Activated naive CD4-positive, alpha-beta T cell treated with anti-CD3 and anti-CD28 coated beads, Interleukin-2, amount 50 U/mL, for 24 hours (primary cell): Measurements from ENCODE around the gene CLEC2L.
A peak's percentile ranks its signal among the peaks of the same experiment; 100 is the strongest.

Source experiments
- H3K27ac Mint-ChIP-seq: one replicate; pipeline ENCODE4 v1.8.0; 2021; ENCODE audit warnings: mild to moderate bottlenecking, mixed read lengths
- H3K27me3 Mint-ChIP-seq: one replicate; pipeline ENCODE4 v1.8.0; 2021; ENCODE audit warnings: mixed read lengths
- H3K36me3 Mint-ChIP-seq: one replicate; pipeline ENCODE4 v1.8.0; 2021; ENCODE audit warnings: mixed read lengths
- H3K4me1 Mint-ChIP-seq: one replicate; pipeline ENCODE4 v1.8.0; 2021; ENCODE audit warnings: mixed read lengths
- H3K4me3 Mint-ChIP-seq: one replicate; pipeline ENCODE4 v1.8.0; 2021; ENCODE audit warnings: mild to moderate bottlenecking, mixed read lengths
- H3K9me3 Mint-ChIP-seq: one replicate; pipeline ENCODE4 v1.8.0; 2021; ENCODE audit warnings: mixed read lengths

Gene CLEC2L

GRCh38 chr7:139523199-139523941 is at the start of gene CLEC2L:
CLEC2L (plus strand) TSS chr7:139523685; CDS start chr7:139523928, 243 bp downstream.
- Mint-ChIP-seq H3K27me3 (peaks cover 31% of the 10 kb centered on the region), H3K4me1 (peaks cover 4% of the 10 kb centered on the region), H3K9me3 (no peaks in the 10 kb centered on the region), H3K4me3 (peak within 1 kb of the TSS; percentile 52), H3K36me3 (no peaks in the 10 kb centered on the region), H3K27ac (no peak within 1 kb of the TSS)

GRCh38 chr7:139476139-139476538 is 47.3 kb upstream of the CLEC2L start:
- peaks cover 2% of the 10 kb centered on the region for H3K36me3 Mint-ChIP-seq
- no peak overlapping the region for H3K4me3 Mint-ChIP-seq
- H3K9me3 Mint-ChIP-seq: peaks cover 6% of the 10 kb centered on the region
- peaks cover 4% of the 10 kb centered on the region for H3K27me3 Mint-ChIP-seq
- no peaks in the 10 kb centered on the region for H3K4me1 Mint-ChIP-seq
- H3K27ac Mint-ChIP-seq: no peak overlapping the region

- Mint-ChIP-seq H3K4me3 (no peak overlapping the region), H3K4me1 (no peaks in the 10 kb centered on the region), H3K9me3 (peaks cover 6% of the 10 kb centered on the region), H3K36me3 (peaks cover 2% of the 10 kb centered on the region), H3K27me3 (peaks cover 9% of the 10 kb centered on the region), H3K27ac (no peak overlapping the region)
Observed at GRCh38 chr7:139476891-139477290, 46.6 kb upstream of the CLEC2L start.

DNA sequence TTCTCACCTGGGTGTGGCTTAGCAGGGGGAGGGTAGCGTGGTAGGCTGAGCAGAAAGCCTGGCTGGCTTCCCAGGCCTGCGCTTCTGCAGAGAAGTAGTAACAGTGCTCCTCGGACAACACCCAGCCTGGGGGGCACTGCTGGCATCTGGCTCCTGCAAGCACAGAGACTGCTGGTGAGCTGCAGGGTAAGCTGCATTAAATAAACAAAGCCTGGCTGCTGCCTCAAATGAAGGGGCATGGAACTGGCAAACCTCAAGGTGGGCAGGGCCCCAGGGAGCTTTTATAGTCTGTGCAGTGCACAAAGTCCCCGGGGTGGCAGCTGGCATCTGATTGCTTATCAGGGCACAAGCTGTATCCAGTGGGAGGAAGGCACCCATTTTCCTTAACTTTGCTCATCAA is 43.9 kb upstream of the CLEC2L start:
- no peaks in the 10 kb centered on the region for H3K4me1 Mint-ChIP-seq

GRCh38 chr7:139481364-139481763 is 42.1 kb upstream of the CLEC2L start:
- Mint-ChIP-seq H3K27ac (no peak overlapping the region), H3K27me3 (peaks cover 20% of the 10 kb centered on the region), H3K4me3 (no peak overlapping the region), H3K36me3 (no peaks in the 10 kb centered on the region), H3K9me3 (no peaks in the 10 kb centered on the region), H3K4me1 (no peaks in the 10 kb centered on the region)

More for the DNA sequence above, 43.9 kb upstream of the CLEC2L start:
- Mint-ChIP-seq H3K27ac (no peak overlapping the region), H3K27me3 (peaks cover 15% of the 10 kb centered on the region), H3K9me3 (no peaks in the 10 kb centered on the region), H3K36me3 (no peaks in the 10 kb centered on the region), H3K4me3 (no peak overlapping the region)

DNA sequence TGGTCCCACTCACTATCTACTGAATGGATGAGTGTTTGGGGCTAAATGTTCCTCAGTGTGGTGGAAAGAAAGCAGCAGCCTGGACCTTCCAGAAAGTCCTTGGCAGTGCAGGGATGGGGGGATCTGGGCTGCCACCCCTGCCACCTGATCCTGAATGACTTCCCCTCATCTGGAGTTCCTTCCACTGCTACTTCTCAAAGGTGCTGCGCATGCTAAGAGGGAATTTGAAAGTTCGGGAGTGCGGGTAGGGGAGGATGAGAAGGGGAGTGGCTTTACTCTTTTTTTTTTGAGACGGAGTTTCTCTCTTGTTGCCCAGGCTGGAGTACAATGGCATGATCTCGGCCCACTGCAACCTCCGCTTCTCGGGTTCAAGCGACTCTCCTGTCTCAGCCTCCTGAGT is 41.4 kb upstream of the CLEC2L start:
- peaks cover 20% of the 10 kb centered on the region for H3K27me3 Mint-ChIP-seq
- no peak overlapping the region for H3K27ac Mint-ChIP-seq
- no peaks in the 10 kb centered on the region for H3K4me1 Mint-ChIP-seq
- H3K9me3 Mint-ChIP-seq: no peaks in the 10 kb centered on the region
- H3K4me3 Mint-ChIP-seq: peak overlapping the region; percentile 73
- H3K36me3 Mint-ChIP-seq: no peaks in the 10 kb centered on the region

DNA sequence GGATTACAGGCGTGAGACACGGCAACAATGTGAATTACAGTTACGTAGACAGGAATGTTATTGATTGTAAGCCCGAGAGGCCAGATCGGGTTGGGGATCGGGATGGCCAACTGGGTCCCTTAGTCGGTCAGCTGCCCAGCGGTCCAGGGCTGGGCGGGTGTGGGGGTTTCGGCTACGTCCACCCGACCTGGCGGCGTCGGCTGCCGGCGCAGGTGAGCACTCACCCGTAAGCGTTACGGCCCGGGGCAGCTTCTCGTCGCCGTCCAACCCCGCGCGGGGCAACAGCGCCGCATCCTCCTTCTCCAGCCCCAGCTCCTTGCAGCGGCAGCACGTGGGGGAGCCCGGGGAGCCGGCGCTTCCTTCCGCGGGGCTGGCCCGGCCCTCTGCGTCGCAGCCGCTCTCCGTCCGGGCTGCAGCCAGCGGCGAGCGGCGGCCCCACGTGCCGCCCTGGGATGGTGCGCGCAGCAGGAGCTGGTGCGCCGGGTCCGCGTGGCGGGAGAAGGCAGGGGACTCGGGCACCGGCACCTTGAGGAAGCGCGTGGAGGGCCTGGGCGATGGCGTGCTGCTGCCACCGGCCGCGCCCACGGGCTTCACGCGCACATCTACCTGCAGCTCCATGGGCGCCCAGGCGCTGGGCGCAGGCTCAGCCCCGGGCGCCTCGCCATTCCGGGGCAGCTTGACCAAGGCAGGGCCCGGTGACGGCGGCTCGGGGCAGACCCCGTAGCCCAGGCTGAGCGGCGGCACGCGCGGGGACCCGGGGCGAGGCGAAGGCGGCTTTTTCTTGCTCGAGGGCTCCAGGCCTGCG is 40.6 kb upstream of the CLEC2L start:
- Mint-ChIP-seq H3K27ac (no peak overlapping the region), H3K4me3 (peak overlapping the region; percentile 73), H3K9me3 (no peaks in the 10 kb centered on the region), H3K27me3 (peaks cover 20% of the 10 kb centered on the region), H3K36me3 (no peaks in the 10 kb centered on the region), H3K4me1 (no peaks in the 10 kb centered on the region)

DNA sequence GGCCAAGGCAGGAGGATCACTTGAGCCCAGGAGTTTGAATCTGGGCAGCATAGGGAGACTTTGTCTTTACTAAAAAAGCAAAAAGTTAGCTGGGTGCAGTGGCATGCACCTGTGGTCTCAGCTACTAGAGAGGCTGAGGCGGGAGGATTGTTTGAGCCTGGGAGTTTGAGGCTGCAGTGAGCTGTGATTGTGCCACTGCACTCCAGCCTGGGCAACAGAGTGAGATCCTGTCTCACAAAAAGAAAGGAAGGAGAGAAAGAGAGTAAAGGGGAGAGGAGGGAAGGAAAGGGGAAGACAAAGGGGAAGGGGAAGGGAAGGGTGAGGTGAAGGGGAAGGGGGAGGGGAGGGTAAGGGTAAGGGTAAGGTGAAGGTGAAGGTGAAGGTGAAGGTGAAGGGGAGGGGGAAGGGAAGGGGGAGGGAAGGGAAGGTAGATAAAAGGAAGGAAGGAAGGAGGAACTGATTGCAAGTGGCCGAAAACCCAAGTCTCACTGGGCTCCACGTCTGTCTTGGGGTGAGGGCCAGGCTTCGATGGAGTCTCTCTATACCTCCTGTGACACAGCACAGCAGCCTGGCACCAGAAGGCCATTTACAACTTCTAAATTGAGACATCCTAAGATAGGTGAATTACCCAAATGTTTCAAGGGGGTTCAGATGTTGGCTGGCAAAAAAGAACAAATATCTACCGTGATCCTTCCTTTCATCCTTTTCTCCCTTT is 36.0 kb upstream of the CLEC2L start:
- H3K27ac Mint-ChIP-seq: no peak overlapping the region
- peaks cover 1% of the 10 kb centered on the region for H3K36me3 Mint-ChIP-seq
- H3K4me3 Mint-ChIP-seq: no peak overlapping the region
- no peaks in the 10 kb centered on the region for H3K4me1 Mint-ChIP-seq
- peaks cover 6% of the 10 kb centered on the region for H3K27me3 Mint-ChIP-seq
- peaks cover 6% of the 10 kb centered on the region for H3K9me3 Mint-ChIP-seq

DNA sequence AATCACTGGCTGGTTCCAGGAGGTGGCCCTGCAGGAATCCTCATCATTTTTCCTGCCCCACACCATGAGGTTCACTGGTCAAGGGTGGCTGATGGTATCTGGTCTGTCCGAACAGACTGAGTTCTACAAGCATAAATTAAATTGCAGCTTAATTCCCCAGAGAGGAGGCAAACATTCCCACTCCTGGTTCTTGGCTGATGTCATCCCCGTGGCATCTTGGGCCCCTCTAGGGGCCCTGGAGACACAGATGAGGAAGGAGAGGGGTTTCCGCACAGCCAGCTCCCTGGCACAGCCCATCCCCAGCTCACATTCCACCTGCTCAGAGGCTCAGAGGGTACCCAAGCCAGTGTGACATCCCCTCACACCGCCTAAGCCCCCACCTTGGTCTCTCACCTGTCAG is 34.7 kb upstream of the CLEC2L start:
- Mint-ChIP-seq H3K4me1 (no peaks in the 10 kb centered on the region), H3K36me3 (peaks cover 5% of the 10 kb centered on the region), H3K9me3 (peaks cover 6% of the 10 kb centered on the region), H3K27ac (no peak overlapping the region), H3K4me3 (no peak overlapping the region), H3K27me3 (peaks cover 5% of the 10 kb centered on the region)

DNA sequence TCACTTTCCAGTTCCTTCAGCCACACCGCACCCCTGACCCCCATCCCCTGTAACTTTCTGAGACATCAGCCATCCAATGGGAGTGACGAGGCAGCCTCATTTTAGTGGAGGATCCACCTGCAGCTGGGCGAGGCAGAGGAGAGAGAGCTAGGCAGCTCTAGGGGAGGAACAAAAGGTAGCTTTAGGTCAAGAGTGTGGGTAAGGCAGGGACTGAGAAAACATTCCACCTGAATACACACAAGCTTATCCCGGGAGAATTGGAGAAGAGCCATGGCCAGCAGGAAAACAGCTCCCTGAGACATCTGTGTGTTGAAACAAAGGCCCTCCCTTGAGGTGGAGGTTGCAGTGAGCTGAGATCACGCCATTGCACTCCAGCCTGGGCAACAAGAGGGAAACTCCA is 33.4 kb upstream of the CLEC2L start:
- peaks cover 3% of the 10 kb centered on the region for H3K27me3 Mint-ChIP-seq
- peaks cover 4% of the 10 kb centered on the region for H3K4me1 Mint-ChIP-seq
- no peak overlapping the region for H3K27ac Mint-ChIP-seq

GRCh38 chr7:139492293-139492692 is 31.2 kb upstream of the CLEC2L start:
- H3K4me1 Mint-ChIP-seq: peaks cover 7% of the 10 kb centered on the region
- H3K36me3 Mint-ChIP-seq: peaks cover 5% of the 10 kb centered on the region
- H3K27ac Mint-ChIP-seq: no peak overlapping the region
- no peaks in the 10 kb centered on the region for H3K27me3 Mint-ChIP-seq
- no peak overlapping the region for H3K4me3 Mint-ChIP-seq
- H3K9me3 Mint-ChIP-seq: peaks cover 6% of the 10 kb centered on the region

More for the DNA sequence above, 33.4 kb upstream of the CLEC2L start:
- Mint-ChIP-seq H3K4me3 (no peak overlapping the region), H3K9me3 (peaks cover 6% of the 10 kb centered on the region), H3K36me3 (peaks cover 5% of the 10 kb centered on the region)

GRCh38 chr7:139494835-139495579 is 28.5 kb upstream of the CLEC2L start:
- H3K27me3 Mint-ChIP-seq: no peaks in the 10 kb centered on the region

DNA sequence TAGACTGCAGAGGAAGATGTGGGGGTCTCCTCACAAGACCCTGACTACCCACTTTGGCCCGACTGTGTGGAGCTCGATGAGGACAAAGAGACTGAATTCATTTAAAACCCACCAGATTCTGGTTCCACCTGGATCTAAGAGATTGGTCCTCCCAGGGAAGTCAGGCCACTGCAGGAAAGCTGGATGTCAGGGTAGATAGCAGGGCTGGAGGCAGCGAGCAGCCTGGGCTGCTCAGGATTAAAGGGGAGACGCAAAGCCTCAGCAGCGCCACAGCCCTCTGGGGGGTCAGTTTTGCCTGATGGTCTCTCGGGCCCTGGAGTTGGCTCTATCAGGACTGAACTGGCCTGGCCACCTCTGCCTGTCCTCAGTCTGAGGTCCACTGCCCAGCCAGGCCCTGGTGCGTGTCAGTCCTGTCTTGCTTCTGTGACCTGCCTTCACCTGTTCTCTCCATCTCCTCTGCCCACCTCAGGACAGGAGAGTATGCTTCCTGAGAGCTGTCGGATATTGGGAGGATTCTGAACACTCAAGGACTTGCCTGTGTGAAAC is 27.8 kb upstream of the CLEC2L start:
- H3K9me3 Mint-ChIP-seq: peaks cover 6% of the 10 kb centered on the region
- H3K27me3 Mint-ChIP-seq: no peaks in the 10 kb centered on the region
- H3K4me3 Mint-ChIP-seq: no peak overlapping the region
- peaks cover 5% of the 10 kb centered on the region for H3K36me3 Mint-ChIP-seq
- peaks cover 13% of the 10 kb centered on the region for H3K4me1 Mint-ChIP-seq
- H3K27ac Mint-ChIP-seq: no peak overlapping the region

More at GRCh38 chr7:139494835-139495579, 28.5 kb upstream of the CLEC2L start:
- Mint-ChIP-seq H3K36me3 (peaks cover 5% of the 10 kb centered on the region), H3K4me1 (peaks cover 11% of the 10 kb centered on the region), H3K27ac (no peak overlapping the region), H3K4me3 (no peak overlapping the region), H3K9me3 (peaks cover 6% of the 10 kb centered on the region)

DNA sequence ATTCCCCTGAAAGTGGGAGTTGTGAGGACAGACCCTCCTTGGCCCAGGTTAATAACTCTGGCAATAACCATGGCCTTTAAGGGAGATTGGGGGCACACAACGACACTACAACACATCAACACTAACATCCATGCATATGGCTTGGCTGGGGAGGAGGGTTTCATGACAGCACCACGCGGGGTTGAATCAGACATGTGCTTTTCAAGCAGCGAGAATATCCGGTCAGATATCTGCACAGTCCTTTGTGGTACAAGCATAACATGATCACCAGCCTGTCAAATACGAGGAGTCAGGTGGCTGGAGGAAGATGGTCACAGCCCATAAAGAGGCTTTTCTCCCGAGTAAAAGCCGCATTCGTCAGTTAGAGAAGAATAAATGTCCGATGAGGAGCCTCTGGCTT is 27.0 kb upstream of the CLEC2L start:
- Mint-ChIP-seq H3K27ac (no peak overlapping the region), H3K27me3 (no peaks in the 10 kb centered on the region), H3K4me1 (peaks cover 13% of the 10 kb centered on the region), H3K4me3 (no peak overlapping the region), H3K9me3 (peaks cover under 1% of the 10 kb centered on the region), H3K36me3 (peaks cover 5% of the 10 kb centered on the region)

GRCh38 chr7:139500770-139501138 is 22.7 kb upstream of the CLEC2L start:
- H3K36me3 Mint-ChIP-seq: no peaks in the 10 kb centered on the region
- no peak overlapping the region for H3K4me3 Mint-ChIP-seq

More at GRCh38 chr7:139500770-139501138, 22.7 kb upstream of the CLEC2L start:
- H3K9me3 Mint-ChIP-seq: no peaks in the 10 kb centered on the region
- no peak overlapping the region for H3K27ac Mint-ChIP-seq
- H3K4me1 Mint-ChIP-seq: peaks cover 6% of the 10 kb centered on the region
- no peaks in the 10 kb centered on the region for H3K27me3 Mint-ChIP-seq
